ENCODE measurements around the gene CD109. TPM values are rescaled to one million over a fixed set of nuclear protein-coding genes. Genes with fewer than 3 reads are reported as not detected.

The CD109 gene
- total and polyA plus RNA-seq, 2 of the 8 experiments (the other 6 are each of a cell fraction or from before 2014, with no cell fraction given), result 1.4 to 5.3 TPM

DNA sequence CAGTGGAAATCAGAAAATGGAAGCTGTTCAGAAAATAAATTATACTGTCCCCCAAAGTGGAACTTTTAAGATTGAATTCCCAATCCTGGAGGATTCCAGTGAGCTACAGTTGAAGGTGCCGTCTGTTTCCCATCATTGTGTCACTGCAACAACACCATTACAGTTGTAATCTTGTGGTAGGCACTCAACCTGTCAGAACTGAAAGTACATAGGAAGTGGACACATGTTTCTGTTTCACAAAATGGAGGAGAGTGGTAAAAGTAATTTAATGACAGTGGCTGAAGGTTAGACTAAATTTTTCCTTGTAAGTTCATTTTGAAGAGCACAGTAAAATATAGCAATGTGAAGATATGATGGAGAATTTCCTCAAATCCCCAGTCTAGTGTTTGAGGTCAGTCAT is 70.0 kb downstream of the CD109 start (continued):
- TF ChIP-seq CHD7 (IDR thresholded peaks at IDR 0.05; ENCODE audit: insufficient replicate concordance, low read length) (no peak), JUN (IDR thresholded peaks at IDR 0.05; ENCODE audit: low read depth, low read length) (no peak), ASH2L (IDR thresholded peaks at IDR 0.05; ENCODE audit: low read length) (no peak), NANOG (IDR thresholded peaks at IDR 0.05; ENCODE audit: insufficient read depth, low read depth, low read length, poor library complexity, severe bottlenecking) (no peak), GABPA (IDR thresholded peaks at IDR 0.05; ENCODE audit: borderline replicate concordance, insufficient read depth, low read length) (no peak), PHF8 (conservative IDR thresholded peaks at IDR 0.05; ENCODE audit: low read depth, low read length) (no peak), KDM5A (IDR thresholded peaks at IDR 0.05; ENCODE audit: low read length) (no peak)

Data from H1 (cell line).